Stimulated activated CD8-positive, alpha-beta memory T cell treated with anti-CD3 and anti-CD28 coated beads, Interleukin-12 subunit alpha, Interleukin-12 subunit beta, amount 100 ng/mL, for 4 hours (primary cell): ENCODE measurements around the gene CCL27.

ENCODE experiments used
- DNase-seq: peaks from one replicate; pipeline ENCODE4 v3.0.0-alpha.2; 2020; ENCODE audit warnings: low read depth

The CCL27 gene

DNA sequence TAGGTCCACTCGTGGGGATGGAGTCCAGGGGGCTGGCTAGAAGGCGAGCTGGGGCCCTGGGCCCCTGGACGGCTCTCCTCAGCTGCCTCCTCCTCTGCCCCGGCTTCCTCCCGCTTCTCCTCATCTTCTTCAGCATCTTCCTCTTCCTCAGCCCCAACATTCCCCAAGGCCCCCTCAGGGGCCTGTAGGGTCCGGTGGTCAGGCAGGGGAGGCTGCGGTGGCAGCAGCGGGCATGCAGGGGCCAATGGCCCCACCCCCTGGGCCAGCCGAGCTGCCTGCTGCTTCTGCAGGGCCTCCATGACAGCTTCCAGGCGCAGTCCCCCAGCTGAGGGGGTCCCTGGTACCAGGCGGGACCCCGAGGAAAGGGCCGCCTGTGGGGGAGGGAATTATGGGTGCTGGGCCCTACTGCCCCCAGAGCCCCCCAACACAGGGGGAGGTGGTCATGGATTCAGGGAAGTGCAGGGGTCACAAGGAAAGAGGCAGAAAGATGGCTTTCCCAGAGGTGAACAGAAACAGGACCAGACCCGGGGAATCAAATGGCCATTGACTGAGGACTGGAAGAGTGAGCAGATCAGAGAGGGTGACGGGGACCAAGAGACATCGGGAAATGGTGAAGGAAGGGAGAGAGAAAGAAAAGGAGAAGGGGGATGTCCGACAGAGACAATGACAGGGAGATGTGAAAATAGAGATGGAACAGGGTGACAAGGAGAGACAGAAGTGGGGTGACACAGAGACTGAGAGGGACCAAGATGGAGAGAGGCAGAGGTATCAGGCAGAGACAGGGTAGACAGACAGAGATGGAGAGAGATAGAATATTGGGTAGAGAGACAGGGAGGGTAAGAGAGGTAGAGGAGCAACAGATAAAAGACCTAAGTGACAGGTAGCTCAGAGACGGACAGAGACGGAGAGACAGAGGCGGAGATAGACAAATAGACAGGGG lies 34.5 kb downstream of the CCL27 start:
- no peak for DNase-seq

GRCh38 chr9:34625186-34625486 lies 37.3 kb downstream of the CCL27 start:
- no peak for DNase-seq

DNA sequence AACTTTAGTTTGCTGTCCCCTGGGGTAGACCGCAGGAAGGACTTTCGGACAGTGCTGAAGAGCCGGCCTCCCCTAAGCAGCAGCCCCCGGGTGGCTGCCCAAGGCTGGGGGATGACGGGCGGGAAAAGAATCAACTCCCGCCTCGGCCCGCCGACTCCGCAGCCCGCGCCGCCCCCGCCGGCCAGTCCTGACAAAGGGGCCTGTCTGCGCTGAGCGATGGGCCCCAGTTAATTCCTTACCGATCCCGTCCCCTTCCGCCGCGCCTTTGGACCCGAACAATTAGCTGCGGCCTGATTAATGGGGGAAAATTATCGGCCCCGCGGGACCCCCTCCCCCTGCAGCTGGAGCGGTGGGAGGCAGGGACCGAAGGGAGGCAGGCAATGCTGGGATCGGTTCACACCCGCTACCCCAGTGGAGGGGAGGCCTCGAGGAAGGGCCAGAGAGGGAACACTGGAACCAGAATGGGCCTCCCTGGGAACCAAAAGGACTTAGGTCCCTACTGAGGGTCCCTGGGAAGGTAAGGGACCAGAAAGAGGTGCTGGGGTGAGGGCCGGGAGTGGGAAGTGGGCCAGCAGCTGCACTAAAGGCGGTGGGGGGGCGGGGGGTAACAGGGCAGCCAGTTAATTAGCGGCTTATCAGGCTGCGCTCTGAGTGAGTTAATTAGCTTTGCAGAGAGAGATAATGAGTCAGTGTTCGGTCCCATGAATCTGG lies 37.8 kb downstream of the CCL27 start:
- no peak for DNase-seq

GRCh38 chr9:34623374-34624235 lies 38.9 kb downstream of the CCL27 start:
- no peak for DNase-seq

DNA sequence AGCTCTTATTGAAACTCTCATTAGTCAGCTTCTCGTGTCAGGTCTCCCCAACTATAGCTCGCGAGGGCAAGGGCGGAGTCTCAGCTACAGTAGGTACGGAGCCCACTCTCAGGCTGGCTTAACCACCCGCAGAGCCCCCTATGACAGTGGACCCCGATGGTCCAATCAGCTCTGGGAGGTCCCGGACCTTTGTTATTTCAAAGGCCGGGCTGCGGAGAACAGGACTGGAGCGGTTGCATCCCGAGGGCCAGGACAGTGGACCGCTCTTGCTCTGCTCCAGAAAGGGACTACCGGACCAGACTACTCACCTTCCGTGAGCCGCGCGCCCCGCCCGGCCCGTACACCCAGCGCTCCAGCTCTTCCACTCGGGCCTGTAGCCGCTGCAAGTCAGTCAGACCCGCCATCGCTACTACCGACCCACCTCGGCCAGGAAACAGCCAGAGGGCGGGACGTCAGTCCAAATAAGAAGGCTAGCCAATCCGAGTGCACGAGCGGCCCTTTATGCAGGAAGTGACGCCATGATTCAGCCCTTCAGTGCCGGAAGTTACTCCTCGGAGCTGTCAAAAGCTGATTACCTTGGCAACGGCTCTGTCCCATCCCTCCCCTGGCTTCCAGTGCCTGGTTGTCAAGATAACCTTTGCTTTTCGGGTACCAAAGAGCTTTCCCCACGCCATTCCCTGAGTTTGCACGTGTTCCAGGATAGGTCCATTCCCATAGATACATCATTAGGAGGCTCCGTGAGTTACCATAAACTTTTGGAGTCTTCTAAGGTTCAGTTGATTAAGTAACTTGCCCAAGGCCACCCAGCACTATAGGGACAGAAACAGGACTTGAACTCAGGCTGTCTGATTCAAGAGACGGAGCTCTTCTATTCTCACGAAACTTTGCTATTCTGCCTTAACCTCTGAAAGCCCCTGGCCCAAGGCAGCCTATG lies 42.1 kb downstream of the CCL27 start, which contains the start of gene DCTN3:
DCTN3 (minus strand) TSS at position 435 of the 934 bp plus-strand sequence; CDS start at position 404, 31 bp downstream.
- DNase-seq: peak; percentile 75

GRCh38 chr9:34615132-34615531 lies 47.3 kb downstream of the CCL27 start:
- DNase-seq: no peak

GRCh38 chr9:34612788-34613390 lies 49.6 kb downstream of the CCL27 start:
- peak; percentile 39 for DNase-seq
